HG03575 (cell line): ENCODE measurements around the gene NOLC1.

Experiments used
- ATAC-seq: cut with Tn5 transposase; IDR thresholded peaks from one replicate; pipeline ENCODE4 v1.9.1; 2021; ENCODE audit not compliant: unreplicated experiment, insufficient number of reproducible peaks, low FRiP score; ENCODE audit errors: extremely low read depth

NOLC1 gene

GRCh38 chr10:102148275-102148674 is 3.9 kb upstream of the NOLC1 start:
- ATAC-seq, result no peak

- no peak for ATAC-seq
Observed at GRCh38 chr10:102150970-102151773, 1.0 kb upstream of the NOLC1 start.

- peak; percentile 9 for ATAC-seq
Observed at GRCh38 chr10:102152545-102152890, 329 bp downstream of the NOLC1 start.

GRCh38 chr10:102153093-102153620 is 968 bp downstream of the NOLC1 start:
- no peak for ATAC-seq

- no peak for ATAC-seq
Observed at GRCh38 chr10:102154466-102155116, 2.4 kb downstream of the NOLC1 start.

- no peak for ATAC-seq
Observed at GRCh38 chr10:102157224-102157623, 5.0 kb downstream of the NOLC1 start.

- ATAC-seq, result no peak
Observed at GRCh38 chr10:102159051-102159597, 6.9 kb downstream of the NOLC1 start.

- no peak for ATAC-seq
Observed at GRCh38 chr10:102159831-102160230, 7.6 kb downstream of the NOLC1 start.

- ATAC-seq, result no peak
Observed at GRCh38 chr10:102163342-102163989, 11.3 kb downstream of the NOLC1 start.

- ATAC-seq, result no peak
Observed at GRCh38 chr10:102167861-102168260, 15.7 kb downstream of the NOLC1 start.

- ATAC-seq, result no peak
Observed at GRCh38 chr10:102170602-102171001, 18.4 kb downstream of the NOLC1 start.

GRCh38 chr10:102172288-102172687 is 20.1 kb downstream of the NOLC1 start:
- no peak for ATAC-seq

- no peak for ATAC-seq
Observed at GRCh38 chr10:102175415-102175814, 23.2 kb downstream of the NOLC1 start.

- no peak for ATAC-seq
Observed at GRCh38 chr10:102184606-102185005, 32.4 kb downstream of the NOLC1 start.

- ATAC-seq, result no peak
Observed at GRCh38 chr10:102185272-102185671, 33.1 kb downstream of the NOLC1 start.

GRCh38 chr10:102185811-102186527 is 33.8 kb downstream of the NOLC1 start:
- no peak for ATAC-seq

- no peak for ATAC-seq
Observed at GRCh38 chr10:102188298-102188940, 36.2 kb downstream of the NOLC1 start.
